Activated CD4-positive, alpha-beta T cell treated with anti-CD3 and anti-CD28 coated beads for 36 hours (primary cell): Measurements from ENCODE around the gene MSH2. TPM values are rescaled to one million over a fixed set of nuclear protein-coding genes. Genes with fewer than 3 reads are reported as not detected.
A peak's percentile ranks its signal among the peaks of the same experiment; 100 is the strongest.
"Not testable (repeated sequence)": the region's sequence is repeated elsewhere in the genome, so short reads cannot be mapped to it uniquely, and the experiment has no call there.

Experiments used
- ATAC-seq: fragments of 200-7000 bp; cut with Tn5 transposase; one replicate; pipeline ENCODE4 v1.10.0; 2021; ENCODE audit warnings: mild to moderate bottlenecking, moderate library complexity
- CTCF ChIA-PET: fragments of 350-600 bp; sonication (Branson Sonifier 250); formaldehyde crosslinking; loops from one replicate; lab custom pipeline; 2021; ENCODE audit warnings: antibody characterized with exemption; lab: Charles Lee
- POLR2A ChIA-PET: fragments of 350-600 bp; sonication (Branson Sonifier 250); formaldehyde crosslinking; loops from one replicate; lab custom pipeline; 2021; ENCODE audit warnings: antibody characterized with exemption, inconsistent platforms; lab: Charles Lee
- DNase-seq: peaks from one replicate; pipeline ENCODE4 v3.0.0-alpha.2; 2020
- H3K27ac Mint-ChIP-seq: one replicate; pipeline ENCODE4 v1.8.0; 2021; ENCODE audit warnings: mixed read lengths
- H3K27me3 Mint-ChIP-seq: one replicate; pipeline ENCODE4 v1.8.0; 2021; ENCODE audit warnings: mixed read lengths
- H3K36me3 Mint-ChIP-seq: one replicate; pipeline ENCODE4 v1.8.0; 2021; ENCODE audit warnings: low read depth, mixed read lengths
- H3K4me1 Mint-ChIP-seq: one replicate; pipeline ENCODE4 v1.8.0; 2021; ENCODE audit warnings: mixed read lengths
- H3K4me3 Mint-ChIP-seq: one replicate; pipeline ENCODE4 v1.8.0; 2021; ENCODE audit warnings: mild to moderate bottlenecking, moderate library complexity, mixed read lengths
- H3K9me3 Mint-ChIP-seq: one replicate; pipeline ENCODE4 v1.8.0; 2021; ENCODE audit warnings: low read depth, mixed read lengths
- intact Hi-C, 2 experiments: fragments of 100-400 bp; cut with DNase I in 1 of 2; cut with micrococcal nuclease in 1 of 2; formaldehyde crosslinking; loops; one replicate each; pipeline versions ENCODE4 v1.14.2 to v1.15.1; 2022 to 2024; cut with DNase I, micrococcal nuclease
- total RNA-seq, 2 experiments: library from RNA; stranded (reverse); gene quantifications; one replicate each; pipeline ENCODE4 v1.2.3, GENCODE V29; 2021

MSH2 gene
- total RNA-seq, 2 experiments from 2014 or later, result 61.0 to 65.2 TPM

GRCh38 chr2:47406649-47407330, 3.8 kb downstream of the MSH2 start:
- intact Hi-C loops, result loop anchor here in 1 of 2 experiments (10.0 kb wide), 1 partner anchor 498 kb away; the partner anchor contains the start of gene FBXO11
- CTCF ChIA-PET, result interaction anchor here (1.0 to 1.1 kb wide), 2 partner anchors 15 to 118 kb away, joined by 3 read pairs; no protein-coding TSS in a partner anchor
- not testable (repeated sequence) for H3K4me3 Mint-ChIP-seq, H3K27ac Mint-ChIP-seq, H3K27me3 Mint-ChIP-seq, ATAC-seq, H3K9me3 Mint-ChIP-seq, DNase-seq
- peaks cover 46% of the 10 kb centered on the region for H3K36me3 Mint-ChIP-seq
- peaks cover 37% of the 10 kb centered on the region for H3K4me1 Mint-ChIP-seq
- POLR2A ChIA-PET, result interaction anchor here (0.5 to 0.6 kb wide), 2 partner anchors 8 kb away, joined by 4 read pairs; no protein-coding TSS in a partner anchor

- intact Hi-C loops, result loop anchor here in 1 of 2 experiments (10.0 kb wide), 1 partner anchor 497 kb away; the partner anchor contains the start of gene FBXO11
- H3K27ac Mint-ChIP-seq, H3K27me3 Mint-ChIP-seq, POLR2A ChIA-PET, H3K9me3 Mint-ChIP-seq, ATAC-seq, H3K4me3 Mint-ChIP-seq, CTCF ChIA-PET, DNase-seq: not testable (repeated sequence)
- Mint-ChIP-seq H3K4me1 (peaks cover 29% of the 10 kb centered on the region), H3K36me3 (peaks cover 50% of the 10 kb centered on the region)
Observed at GRCh38 chr2:47407976-47408375, 5.0 kb downstream of the MSH2 start.

GRCh38 chr2:47414682-47415458, 11.9 kb downstream of the MSH2 start:
- Mint-ChIP-seq H3K36me3 (peaks cover 34% of the 10 kb centered on the region), H3K9me3 (no peaks in the 10 kb centered on the region), H3K27me3 (no peaks in the 10 kb centered on the region), H3K4me3 (no peak overlapping the region), H3K4me1 (no peaks in the 10 kb centered on the region), H3K27ac (no peak overlapping the region)
- ChIA-PET CTCF (interaction anchor here (0.6 to 0.9 kb wide), 2 partner anchors 11 to 352 kb away, joined by 3 read pairs; no protein-coding TSS in a partner anchor), POLR2A (interaction anchor here (0.6 to 0.7 kb wide), 2 partner anchors 8 kb away, joined by 4 read pairs; no protein-coding TSS in a partner anchor)
- no peak for DNase-seq
- ATAC-seq, result no peak
- intact Hi-C loops, result no loop called here

GRCh38 chr2:47420214-47420613, 17.3 kb downstream of the MSH2 start:
- intact Hi-C loops, result no loop called here
- no peak overlapping the region for H3K4me3 Mint-ChIP-seq
- CTCF ChIA-PET, result interaction anchor here (0.7 kb wide), 1 partner anchor 66 kb away, joined by 3 read pairs; no protein-coding TSS in a partner anchor
- no peak for ATAC-seq
- H3K4me1 Mint-ChIP-seq, result no peaks in the 10 kb centered on the region
- no peaks in the 10 kb centered on the region for H3K9me3 Mint-ChIP-seq
- POLR2A ChIA-PET, result no interaction called here
- DNase-seq, result no peak
- peaks cover 42% of the 10 kb centered on the region for H3K36me3 Mint-ChIP-seq
- no peak overlapping the region for H3K27ac Mint-ChIP-seq
- H3K27me3 Mint-ChIP-seq, result no peaks in the 10 kb centered on the region

GRCh38 chr2:47420683-47421082, 17.7 kb downstream of the MSH2 start:
- peaks cover 42% of the 10 kb centered on the region for H3K36me3 Mint-ChIP-seq
- ATAC-seq, H3K4me1 Mint-ChIP-seq, POLR2A ChIA-PET, H3K27ac Mint-ChIP-seq, H3K4me3 Mint-ChIP-seq, DNase-seq, H3K9me3 Mint-ChIP-seq, CTCF ChIA-PET, intact Hi-C loops, H3K27me3 Mint-ChIP-seq: not testable (repeated sequence)

- H3K27ac Mint-ChIP-seq, result peak overlapping the region; percentile 42
- intact Hi-C loops, result no loop called here
- ATAC-seq (no peak), DNase-seq (no peak)
- no peaks in the 10 kb centered on the region for H3K9me3 Mint-ChIP-seq
- H3K27me3 Mint-ChIP-seq, result no peaks in the 10 kb centered on the region
- peaks cover 35% of the 10 kb centered on the region for H3K36me3 Mint-ChIP-seq
- no peak overlapping the region for H3K4me3 Mint-ChIP-seq
- no peaks in the 10 kb centered on the region for H3K4me1 Mint-ChIP-seq
- ChIA-PET POLR2A (no interaction called here), CTCF (interaction anchor here (1.5 kb wide), 1 partner anchor 15 kb away, joined by 5 read pairs; no protein-coding TSS in a partner anchor)
Observed at GRCh38 chr2:47422016-47422415, 19.1 kb downstream of the MSH2 start.

GRCh38 chr2:47422560-47422959, 19.6 kb downstream of the MSH2 start:
- no peak overlapping the region for H3K27ac Mint-ChIP-seq
- H3K9me3 Mint-ChIP-seq, result no peaks in the 10 kb centered on the region
- no peak overlapping the region for H3K4me3 Mint-ChIP-seq
- ChIA-PET CTCF (interaction anchor here (1.5 kb wide), 1 partner anchor 15 kb away, joined by 5 read pairs; no protein-coding TSS in a partner anchor), POLR2A (no interaction called here)
- peaks cover 34% of the 10 kb centered on the region for H3K36me3 Mint-ChIP-seq
- DNase-seq, result no peak
- ATAC-seq, result no peak
- H3K27me3 Mint-ChIP-seq, result no peaks in the 10 kb centered on the region
- intact Hi-C loops, result no loop called here
- no peaks in the 10 kb centered on the region for H3K4me1 Mint-ChIP-seq

GRCh38 chr2:47426786-47427185, 23.8 kb downstream of the MSH2 start:
- Mint-ChIP-seq H3K9me3 (no peaks in the 10 kb centered on the region), H3K4me1 (no peaks in the 10 kb centered on the region), H3K27me3 (no peaks in the 10 kb centered on the region), H3K27ac (no peak overlapping the region), H3K36me3 (peaks cover 41% of the 10 kb centered on the region), H3K4me3 (no peak overlapping the region)
- POLR2A ChIA-PET, result no interaction called here
- CTCF ChIA-PET, result interaction anchor here (1.0 kb wide), 1 partner anchor 17 kb away, joined by 3 read pairs; no protein-coding TSS in a partner anchor
- intact Hi-C loops, result no loop called here
- no peak for ATAC-seq
- DNase-seq, result no peak

- Mint-ChIP-seq H3K4me1 (no peaks in the 10 kb centered on the region), H3K36me3 (peaks cover 41% of the 10 kb centered on the region), H3K27me3 (no peaks in the 10 kb centered on the region), H3K4me3 (no peak overlapping the region), H3K9me3 (peaks cover 1% of the 10 kb centered on the region), H3K27ac (no peak overlapping the region)
- DNase-seq, result no peak
- intact Hi-C loops, result no loop called here
- POLR2A ChIA-PET, result no interaction called here
- ATAC-seq, result no peak
- CTCF ChIA-PET, result no interaction called here
Observed at GRCh38 chr2:47429795-47430194, 26.8 kb downstream of the MSH2 start.

GRCh38 chr2:47433006-47433405, 30.1 kb downstream of the MSH2 start:
- CTCF ChIA-PET, POLR2A ChIA-PET: not testable (repeated sequence)

GRCh38 chr2:47433445-47433844, 30.5 kb downstream of the MSH2 start:
- H3K4me3 Mint-ChIP-seq, DNase-seq, intact Hi-C loops, ATAC-seq, H3K9me3 Mint-ChIP-seq, H3K27ac Mint-ChIP-seq, POLR2A ChIA-PET, H3K4me1 Mint-ChIP-seq, CTCF ChIA-PET, H3K27me3 Mint-ChIP-seq: not testable (repeated sequence)
- peaks cover 38% of the 10 kb centered on the region for H3K36me3 Mint-ChIP-seq

More at GRCh38 chr2:47433006-47433405, 30.1 kb downstream of the MSH2 start:
- ATAC-seq, H3K9me3 Mint-ChIP-seq, H3K4me3 Mint-ChIP-seq, intact Hi-C loops, H3K4me1 Mint-ChIP-seq, H3K27me3 Mint-ChIP-seq, DNase-seq, H3K27ac Mint-ChIP-seq: not testable (repeated sequence)
- H3K36me3 Mint-ChIP-seq, result peaks cover 38% of the 10 kb centered on the region
